ENCODE results near the gene ZACN.

- no peak for TF ChIP-seq CTCF (IDR thresholded peaks at IDR 0.05)
- TF ChIP-seq EP300 (IDR thresholded peaks at IDR 0.05) = no peak
- no peak for TF ChIP-seq POLR2A (IDR thresholded peaks at IDR 0.05)
These were observed at the start of gene ZACN for GRCh38 chr17:76078860-76079534.

All from ovary (tissue), 3 donors.